PFSK-1 (cell line): ENCODE measurements around the gene BLZF1.

ENCODE experiments used
- POLR2AphosphoS5 ChIP-seq: IDR thresholded peaks from 2 replicates; pipeline ENCODE4 v1.6.1; 2012; ENCODE audit warnings: low read depth, mild to moderate bottlenecking, control low read depth, low read length, moderate library complexity
- SIN3A ChIP-seq: IDR thresholded peaks from 2 replicates; pipeline ENCODE4 v1.6.1; 2012; ENCODE audit warnings: mild to moderate bottlenecking, low read length, moderate library complexity, borderline replicate concordance; ENCODE audit not compliant: insufficient read depth
- TF ChIP-seq, protein P1 (sequence below), 2 experiments: IDR thresholded peaks; 2 replicates each; pipeline versions ENCODE4 v1.6.1 to v1.8.0; 2011 to 2012; ENCODE audit warnings: low read depth in 2 of 2, low read length in 2 of 2, control low read depth in 1 of 2, inconsistent platforms in 1 of 2, mild to moderate bottlenecking in 1 of 2, moderate library complexity in 1 of 2; ENCODE audit not compliant: insufficient read depth in 1 of 2

DNA sequence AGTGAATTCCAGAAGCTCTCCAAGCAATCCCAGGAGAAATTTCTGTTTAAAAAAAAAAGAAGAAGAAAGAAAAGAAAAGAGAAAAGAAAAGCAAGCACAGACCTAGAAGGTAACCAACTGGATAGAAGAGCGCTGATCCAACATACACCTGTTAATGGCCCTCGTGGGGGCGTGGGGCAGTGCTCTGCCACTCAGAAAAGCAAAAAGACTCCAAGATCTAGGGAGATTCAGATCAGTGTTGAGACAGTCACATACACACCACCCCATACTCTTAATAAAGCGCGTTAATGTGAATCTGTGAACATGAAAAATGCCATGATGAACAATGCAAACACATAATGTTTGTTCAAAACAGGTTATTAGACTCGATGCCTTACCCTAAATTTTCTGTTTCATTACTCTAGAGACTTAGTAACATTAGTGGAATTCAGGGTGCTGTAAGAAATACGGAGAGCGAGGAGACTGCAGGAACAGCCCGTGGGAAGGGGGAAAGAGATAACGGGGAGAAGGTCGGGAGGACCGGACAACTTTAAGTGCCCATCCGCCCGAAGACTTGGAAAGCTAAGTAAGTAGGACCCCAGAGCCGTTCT, 804 bp upstream of the BLZF1 start:
- TF ChIP-seq, protein P1, sequence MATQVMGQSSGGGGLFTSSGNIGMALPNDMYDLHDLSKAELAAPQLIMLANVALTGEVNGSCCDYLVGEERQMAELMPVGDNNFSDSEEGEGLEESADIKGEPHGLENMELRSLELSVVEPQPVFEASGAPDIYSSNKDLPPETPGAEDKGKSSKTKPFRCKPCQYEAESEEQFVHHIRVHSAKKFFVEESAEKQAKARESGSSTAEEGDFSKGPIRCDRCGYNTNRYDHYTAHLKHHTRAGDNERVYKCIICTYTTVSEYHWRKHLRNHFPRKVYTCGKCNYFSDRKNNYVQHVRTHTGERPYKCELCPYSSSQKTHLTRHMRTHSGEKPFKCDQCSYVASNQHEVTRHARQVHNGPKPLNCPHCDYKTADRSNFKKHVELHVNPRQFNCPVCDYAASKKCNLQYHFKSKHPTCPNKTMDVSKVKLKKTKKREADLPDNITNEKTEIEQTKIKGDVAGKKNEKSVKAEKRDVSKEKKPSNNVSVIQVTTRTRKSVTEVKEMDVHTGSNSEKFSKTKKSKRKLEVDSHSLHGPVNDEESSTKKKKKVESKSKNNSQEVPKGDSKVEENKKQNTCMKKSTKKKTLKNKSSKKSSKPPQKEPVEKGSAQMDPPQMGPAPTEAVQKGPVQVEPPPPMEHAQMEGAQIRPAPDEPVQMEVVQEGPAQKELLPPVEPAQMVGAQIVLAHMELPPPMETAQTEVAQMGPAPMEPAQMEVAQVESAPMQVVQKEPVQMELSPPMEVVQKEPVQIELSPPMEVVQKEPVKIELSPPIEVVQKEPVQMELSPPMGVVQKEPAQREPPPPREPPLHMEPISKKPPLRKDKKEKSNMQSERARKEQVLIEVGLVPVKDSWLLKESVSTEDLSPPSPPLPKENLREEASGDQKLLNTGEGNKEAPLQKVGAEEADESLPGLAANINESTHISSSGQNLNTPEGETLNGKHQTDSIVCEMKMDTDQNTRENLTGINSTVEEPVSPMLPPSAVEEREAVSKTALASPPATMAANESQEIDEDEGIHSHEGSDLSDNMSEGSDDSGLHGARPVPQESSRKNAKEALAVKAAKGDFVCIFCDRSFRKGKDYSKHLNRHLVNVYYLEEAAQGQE (IDR thresholded peaks at IDR 0.05; ENCODE audit: insufficient read depth in 1 of 2, low read depth in 2 of 2, low read length in 2 of 2): no peak
- no peak for TF ChIP-seq SIN3A
- TF ChIP-seq POLR2AphosphoS5: no peak
